Progenitor cell of endocrine pancreas (in vitro differentiated cells): ENCODE data around the gene CD247. TPM values are rescaled to one million over a fixed set of nuclear protein-coding genes. Genes with fewer than 3 reads are reported as not detected.

Source experiments
- DNase-seq: peaks from one replicate; pipeline ENCODE4 v3.0.0; 2021; ENCODE audit warnings: low spot score; ENCODE audit not compliant: unreplicated experiment
- H3K27ac Mint-ChIP-seq: 2 replicates; pipeline ENCODE4 v1.8.0; 2021; ENCODE audit warnings: mild to moderate bottlenecking, moderate library complexity, mixed read lengths
- H3K27me3 Mint-ChIP-seq: 2 replicates; pipeline ENCODE4 v1.8.0; 2021; ENCODE audit warnings: mixed read lengths
- H3K36me3 Mint-ChIP-seq: 2 replicates; pipeline ENCODE4 v1.8.0; 2022; ENCODE audit warnings: mixed read lengths; ENCODE audit not compliant: insufficient read depth
- H3K4me1 Mint-ChIP-seq: 2 replicates; pipeline ENCODE4 v1.8.0; 2021; ENCODE audit warnings: low read depth, mixed read lengths
- H3K4me3 Mint-ChIP-seq: 2 replicates; pipeline ENCODE4 v1.8.0; 2021; ENCODE audit warnings: low read depth, mild to moderate bottlenecking, moderate library complexity, mixed read lengths
- H3K9me3 Mint-ChIP-seq: 2 replicates; pipeline ENCODE4 v1.8.0; 2021; ENCODE audit warnings: low read depth, mixed read lengths
- CTCF ChIP-seq: fragments of 200-600 bp; sonication (generic); IDR thresholded peaks from one replicate; pipeline ENCODE4 v1.5.0; 2021; ENCODE audit warnings: antibody characterized with exemption, mild to moderate bottlenecking; ENCODE audit not compliant: unreplicated experiment
- total RNA-seq: library from RNA; stranded (reverse); gene quantifications from 2 replicates; pipeline ENCODE4 v1.2.1, GENCODE V29; 2021

CD247 gene
- total RNA-seq, 1 donor from 2014 or later = not detected

- Mint-ChIP-seq H3K4me3 (no peak overlapping the region), H3K36me3 (no peaks in the 10 kb centered on the region), H3K4me1 (peaks cover 2% of the 10 kb centered on the region), H3K27ac (no peak overlapping the region), H3K27me3 (peaks cover 12% of the 10 kb centered on the region), H3K9me3 (no peaks in the 10 kb centered on the region)
- DNase-seq = no peak
- TF ChIP-seq CTCF = no peak
These were observed 42.3 kb downstream of the CD247 start for GRCh38 chr1:167476061-167476460.

- Mint-ChIP-seq H3K9me3 (no peaks in the 10 kb centered on the region), H3K4me1 (peaks cover 2% of the 10 kb centered on the region), H3K27ac (no peak overlapping the region), H3K4me3 (no peak overlapping the region), H3K27me3 (peaks cover 5% of the 10 kb centered on the region), H3K36me3 (no peaks in the 10 kb centered on the region)
- TF ChIP-seq CTCF = no peak
- no peak for DNase-seq
These were observed 44.1 kb downstream of the CD247 start for GRCh38 chr1:167474191-167474641.

GRCh38 chr1:167473761-167474160 is 44.6 kb downstream of the CD247 start:
- no peak overlapping the region for H3K4me3 Mint-ChIP-seq
- H3K27me3 Mint-ChIP-seq = peaks cover 5% of the 10 kb centered on the region
- peak overlapping the region; percentile 31 for H3K27ac Mint-ChIP-seq
- H3K36me3 Mint-ChIP-seq = no peaks in the 10 kb centered on the region
- H3K9me3 Mint-ChIP-seq = no peaks in the 10 kb centered on the region
- DNase-seq = no peak
- no peak for TF ChIP-seq CTCF
- peaks cover 2% of the 10 kb centered on the region for H3K4me1 Mint-ChIP-seq

- Mint-ChIP-seq H3K4me3 (no peak overlapping the region), H3K36me3 (no peaks in the 10 kb centered on the region), H3K27ac (no peak overlapping the region), H3K4me1 (peaks cover 2% of the 10 kb centered on the region), H3K9me3 (no peaks in the 10 kb centered on the region), H3K27me3 (peaks cover 7% of the 10 kb centered on the region)
- TF ChIP-seq CTCF = no peak
- no peak for DNase-seq
These were observed 45.4 kb downstream of the CD247 start for GRCh38 chr1:167472752-167473521.

- Mint-ChIP-seq H3K27me3 (peaks cover 7% of the 10 kb centered on the region), H3K36me3 (no peaks in the 10 kb centered on the region), H3K4me1 (peaks cover 2% of the 10 kb centered on the region), H3K4me3 (no peak overlapping the region), H3K27ac (no peak overlapping the region), H3K9me3 (no peaks in the 10 kb centered on the region)
- DNase-seq = no peak
- TF ChIP-seq CTCF = no peak
These were observed 46.8 kb downstream of the CD247 start for GRCh38 chr1:167471568-167471967.
